Uterus (tissue), 4 donors: ENCODE measurements around the gene DNMT1. TPM values are rescaled to one million over a fixed set of nuclear protein-coding genes. Genes with fewer than 3 reads are reported as not detected.
A peak's percentile ranks its signal among the peaks of the same experiment; 100 is the strongest.

Source experiments
- DNase-seq, 2 donors: peaks; one replicate each; pipeline ENCODE4 v3.0.0-alpha.2; 2019 to 2020
- H3K27ac ChIP-seq, 2 donors: fragments of 200-600 bp; sonication (generic); 1 replicate in 1 of 2; 2 replicates in 1 of 2; pipeline ENCODE4 v1.5.1; 2016 to 2018
- H3K27me3 ChIP-seq, 2 donors: fragments of 200-600 bp; sonication (generic); one replicate each; pipeline ENCODE4 v1.5.1; 2018 to 2019; ENCODE audit warnings: control low read depth in 1 of 2
- H3K36me3 ChIP-seq, 2 donors: fragments of 200-600 bp; sonication (generic); one replicate each; pipeline ENCODE4 v1.5.1; 2019; ENCODE audit warnings: control low read depth in 1 of 2
- H3K4me1 ChIP-seq, 2 donors: fragments of 200-600 bp; sonication (generic); one replicate each; pipeline ENCODE4 v1.5.1; 2018 to 2019; ENCODE audit warnings: control low read depth in 1 of 2
- H3K4me3 ChIP-seq, 2 donors: fragments of 200-600 bp; sonication (generic); 1 replicate in 1 of 2; 2 replicates in 1 of 2; pipeline ENCODE4 v1.5.1; 2018 to 2019; ENCODE audit warnings: mild to moderate bottlenecking in 1 of 2
- H3K9me3 ChIP-seq, 2 donors: fragments of 200-600 bp; sonication (generic); one replicate each; pipeline ENCODE4 v1.5.1; 2019; ENCODE audit warnings: control low read depth in 1 of 2
- POLR2A ChIP-seq, 2 donors: fragments of 450-650 bp; IDR thresholded peaks; one replicate each; pipeline ENCODE4 v1.6.1; 2016; ENCODE audit warnings: antibody characterized with exemption in 2 of 2, mild to moderate bottlenecking in 1 of 2, moderate library complexity in 1 of 2
- intact Hi-C: fragments of 100-400 bp; cut with DNase I; formaldehyde crosslinking; loops from one replicate; pipeline ENCODE4 v1.15.1; 2023; ENCODE audit warnings: low total_unique reads
- total RNA-seq, 4 donors: library from RNA; depleted of rRNA in 3 of 4; stranded (reverse); fragments of >200 nt in 3 of 4; gene quantifications; one replicate each; pipeline versions ENCODE4 v1.1.0 to v1.2.4, GENCODE V29; 2014 to 2023
- TF ChIP-seq, protein P1 (sequence below), 4 experiments: fragments of 200-600 bp in 2 of 4; fragments of 450-650 bp in 2 of 4; sonication (generic) in 2 of 4; IDR thresholded peaks; one replicate each; pipeline ENCODE4 v1.5.1; 2016 to 2019; ENCODE audit warnings: antibody characterized with exemption in 4 of 4, mild to moderate bottlenecking in 2 of 4, moderate library complexity in 1 of 4
- donor health status: DM: yes; HTN: yes; CAD: no.

Gene DNMT1
- total RNA-seq, 4 donors from 2014 or later = 37.6 to 134 (median 67.9) TPM

DNA sequence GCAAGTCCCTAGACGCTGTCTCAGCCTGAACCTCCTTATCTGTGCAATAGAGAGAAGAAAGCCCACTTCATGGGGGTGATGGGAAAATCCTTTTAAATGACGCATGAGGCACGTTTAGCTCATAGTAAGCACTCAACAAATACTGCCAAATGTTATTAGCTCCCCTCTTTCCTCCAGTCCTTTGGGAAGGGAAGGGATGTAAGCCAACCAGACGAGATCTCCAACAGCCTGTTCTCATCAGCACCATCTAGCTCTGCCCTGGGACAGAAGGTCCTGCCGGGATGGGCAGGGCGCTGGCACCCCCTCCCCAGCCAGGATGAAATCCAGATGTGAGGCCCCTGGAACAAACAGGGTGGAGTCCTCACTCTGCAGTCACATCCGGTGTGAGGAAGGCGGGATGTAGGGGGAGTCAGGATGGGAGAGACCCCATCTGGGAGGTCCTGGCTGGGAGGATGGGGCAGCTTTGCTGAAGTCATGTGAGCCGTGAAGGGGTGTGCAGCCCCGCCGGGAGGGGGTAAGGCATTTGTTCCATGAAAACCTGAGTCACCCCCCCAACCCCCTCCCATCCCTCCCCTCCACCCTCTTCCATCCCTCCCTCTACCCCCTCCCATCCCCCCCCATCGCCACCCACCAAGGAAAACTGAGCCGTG, 31.7 kb upstream of the DNMT1 start:
- intact Hi-C loops = no loop called here
- peak; percentile 92 to 95 for DNase-seq
- peak overlapping the region; percentile 82 to 89 for H3K27ac ChIP-seq
- peak overlapping the region; percentile 3 to 5 for H3K4me3 ChIP-seq
- no peaks in the 10 kb centered on the region for H3K9me3 ChIP-seq
- H3K36me3 ChIP-seq = no peaks in the 10 kb centered on the region
- peaks cover 3 to 9% of the 10 kb centered on the region in 2 donors for H3K4me1 ChIP-seq
- H3K27me3 ChIP-seq = no peaks in the 10 kb centered on the region
- TF ChIP-seq, protein P1, sequence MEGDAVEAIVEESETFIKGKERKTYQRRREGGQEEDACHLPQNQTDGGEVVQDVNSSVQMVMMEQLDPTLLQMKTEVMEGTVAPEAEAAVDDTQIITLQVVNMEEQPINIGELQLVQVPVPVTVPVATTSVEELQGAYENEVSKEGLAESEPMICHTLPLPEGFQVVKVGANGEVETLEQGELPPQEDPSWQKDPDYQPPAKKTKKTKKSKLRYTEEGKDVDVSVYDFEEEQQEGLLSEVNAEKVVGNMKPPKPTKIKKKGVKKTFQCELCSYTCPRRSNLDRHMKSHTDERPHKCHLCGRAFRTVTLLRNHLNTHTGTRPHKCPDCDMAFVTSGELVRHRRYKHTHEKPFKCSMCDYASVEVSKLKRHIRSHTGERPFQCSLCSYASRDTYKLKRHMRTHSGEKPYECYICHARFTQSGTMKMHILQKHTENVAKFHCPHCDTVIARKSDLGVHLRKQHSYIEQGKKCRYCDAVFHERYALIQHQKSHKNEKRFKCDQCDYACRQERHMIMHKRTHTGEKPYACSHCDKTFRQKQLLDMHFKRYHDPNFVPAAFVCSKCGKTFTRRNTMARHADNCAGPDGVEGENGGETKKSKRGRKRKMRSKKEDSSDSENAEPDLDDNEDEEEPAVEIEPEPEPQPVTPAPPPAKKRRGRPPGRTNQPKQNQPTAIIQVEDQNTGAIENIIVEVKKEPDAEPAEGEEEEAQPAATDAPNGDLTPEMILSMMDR (IDR thresholded peaks at IDR 0.05) = no peak
- peak in 1 of 2 donors; percentile 19 for TF ChIP-seq POLR2A (IDR thresholded peaks at IDR 0.05)

DNA sequence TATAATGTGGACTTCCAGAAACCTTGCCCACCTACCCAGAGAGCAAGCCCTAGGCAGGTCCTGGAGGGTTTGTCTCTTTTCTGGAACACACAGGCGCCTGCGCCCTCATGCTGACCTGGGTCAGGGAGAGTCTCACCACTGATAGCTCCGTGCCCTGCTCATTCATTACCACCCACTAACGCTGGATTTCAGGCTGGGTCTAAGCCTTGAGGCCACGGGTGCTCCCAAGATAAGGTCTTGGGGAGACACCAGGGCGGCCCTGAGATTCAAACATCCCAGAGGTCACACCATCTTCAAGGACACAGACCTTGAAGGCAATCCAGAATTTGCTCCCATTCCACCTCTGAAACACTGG, 31.2 kb upstream of the DNMT1 start:
- H3K9me3 ChIP-seq = no peaks in the 10 kb centered on the region
- H3K27me3 ChIP-seq = no peaks in the 10 kb centered on the region
- intact Hi-C loops = no loop called here
- no peaks in the 10 kb centered on the region for H3K36me3 ChIP-seq
- peaks cover 3 to 9% of the 10 kb centered on the region in 2 donors for H3K4me1 ChIP-seq
- peak overlapping the region; percentile 82 to 89 for H3K27ac ChIP-seq
- DNase-seq = no peak
- no peak for TF ChIP-seq POLR2A (IDR thresholded peaks at IDR 0.05)
- TF ChIP-seq, protein P1 (IDR thresholded peaks at IDR 0.05) = no peak
- H3K4me3 ChIP-seq = peak overlapping the region in 1 of 2 donors; percentile 3

DNA sequence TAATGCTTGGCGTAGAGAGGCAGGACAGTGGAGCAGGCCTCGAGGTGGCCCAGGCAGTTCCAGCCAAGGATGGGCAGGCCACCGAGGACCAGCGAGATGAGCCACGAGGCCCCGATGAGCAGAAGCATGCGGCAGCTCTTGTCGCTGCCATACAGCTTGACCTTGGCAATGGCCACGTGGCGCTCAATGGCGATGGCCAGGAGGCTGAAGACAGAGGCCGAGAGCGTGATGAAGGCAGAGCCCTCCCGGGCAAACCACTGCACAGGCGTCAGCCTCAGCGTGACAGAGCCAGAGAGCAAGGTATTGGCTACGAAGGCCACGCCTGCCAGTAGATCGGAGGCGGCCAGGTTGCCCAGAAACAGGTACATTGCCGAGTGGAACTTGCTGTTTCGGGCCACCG, 29.6 kb upstream of the DNMT1 start:
- intact Hi-C loops = no loop called here
- Histone ChIP-seq H3K9me3 (no peaks in the 10 kb centered on the region), H3K27ac (no peak overlapping the region), H3K27me3 (no peaks in the 10 kb centered on the region), H3K36me3 (no peaks in the 10 kb centered on the region), H3K4me1 (peaks cover 2 to 9% of the 10 kb centered on the region in 2 donors), H3K4me3 (no peak overlapping the region)
- TF ChIP-seq POLR2A (IDR thresholded peaks at IDR 0.05) = no peak
- TF ChIP-seq, protein P1 (IDR thresholded peaks at IDR 0.05) = no peak
- no peak for DNase-seq

DNA sequence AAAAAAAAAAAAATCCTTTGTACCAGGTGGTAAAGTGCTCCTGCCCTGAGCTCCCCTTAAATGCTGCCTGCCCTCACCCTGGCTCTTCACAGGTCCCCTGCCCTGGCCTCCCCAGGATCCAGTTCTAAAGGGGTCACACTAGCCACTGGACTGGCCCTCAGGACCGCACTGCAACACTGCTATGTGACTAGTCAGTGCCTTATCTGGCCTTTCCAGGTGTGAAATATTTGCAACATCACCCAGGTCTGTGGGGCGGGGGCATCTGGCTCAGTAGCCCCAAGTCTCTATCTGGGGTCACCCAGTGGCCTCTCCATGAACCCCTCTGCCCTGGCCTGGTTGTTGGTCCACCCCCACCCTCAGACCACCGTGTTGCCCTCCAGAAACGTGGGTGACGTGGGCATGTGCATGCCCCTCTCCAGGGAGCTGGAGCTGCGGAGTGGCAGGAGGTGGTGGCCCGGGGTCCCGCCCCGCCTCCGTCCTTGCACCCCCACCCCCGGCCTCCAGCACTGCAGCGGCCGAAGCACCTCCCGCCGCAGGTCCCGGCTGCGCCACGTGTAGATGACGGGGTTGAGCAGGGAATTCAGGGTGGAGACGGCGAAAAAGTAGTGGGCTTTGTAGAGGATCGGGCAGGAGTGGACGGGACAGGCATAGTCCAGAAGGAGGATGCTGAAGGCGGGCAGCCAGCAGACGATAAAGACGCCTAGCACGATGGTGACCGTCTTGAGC, 28.9 kb upstream of the DNMT1 start:
- Histone ChIP-seq H3K27ac (no peak overlapping the region), H3K4me3 (no peak overlapping the region), H3K9me3 (no peaks in the 10 kb centered on the region), H3K27me3 (no peaks in the 10 kb centered on the region), H3K36me3 (no peaks in the 10 kb centered on the region), H3K4me1 (peaks cover 0 to 9% of the 10 kb centered on the region in 2 donors)
- TF ChIP-seq POLR2A (IDR thresholded peaks at IDR 0.05) = no peak
- TF ChIP-seq, protein P1 (IDR thresholded peaks at IDR 0.05) = no peak
- intact Hi-C loops = no loop called here
- no peak for DNase-seq

DNA sequence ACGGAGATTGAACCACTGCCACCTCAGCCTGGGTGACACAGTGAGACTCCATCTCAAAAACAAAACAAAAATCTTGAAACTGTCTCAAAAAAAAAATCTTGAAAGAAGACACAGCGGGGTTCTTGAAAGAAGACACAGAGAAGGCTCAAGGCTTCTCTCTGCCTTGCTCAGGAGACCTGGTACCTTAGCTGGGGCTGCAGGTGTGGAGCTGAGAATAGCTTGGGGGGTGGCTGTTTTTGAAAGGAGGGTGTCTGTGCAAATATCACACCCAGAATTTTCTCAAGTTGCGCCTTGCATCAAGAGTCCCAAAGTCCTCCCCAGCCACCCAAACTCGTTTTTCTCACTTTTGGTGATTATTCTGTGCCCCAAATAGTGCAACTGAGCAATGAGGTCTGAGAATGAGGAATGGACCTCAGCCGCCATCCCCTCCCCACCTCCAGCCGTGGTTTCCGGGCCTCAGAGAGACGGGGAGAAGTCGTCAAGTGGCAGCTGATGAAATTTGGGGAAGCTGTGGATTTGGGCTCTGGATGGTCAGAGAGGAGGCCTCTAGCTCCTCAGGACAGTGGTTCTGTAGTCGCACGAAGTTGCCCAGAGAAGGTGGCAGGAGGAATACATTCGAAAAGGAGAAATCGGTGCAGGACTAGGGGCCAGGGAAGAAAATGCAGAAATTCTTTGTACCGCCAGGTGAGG, 27.6 kb upstream of the DNMT1 start:
- TF ChIP-seq, protein P1 (IDR thresholded peaks at IDR 0.05) = no peak
- no peak for TF ChIP-seq POLR2A (IDR thresholded peaks at IDR 0.05)
- Histone ChIP-seq H3K27me3 (no peaks in the 10 kb centered on the region), H3K36me3 (no peaks in the 10 kb centered on the region), H3K27ac (no peak overlapping the region), H3K4me3 (no peak overlapping the region), H3K4me1 (peaks cover 0 to 4% of the 10 kb centered on the region in 2 donors), H3K9me3 (no peaks in the 10 kb centered on the region)
- intact Hi-C loops = no loop called here
- DNase-seq = no peak
